ENCODE results near the gene CLEC17A.
"Not testable (repeated sequence)": the region's sequence is repeated elsewhere in the genome, so short reads cannot be mapped to it uniquely, and the experiment has no call there.

- TF ChIP-seq EZH2phosphoT487 (IDR thresholded peaks at IDR 0.05; ENCODE audit: borderline replicate concordance, low read depth, low read length); CTCF (conservative IDR thresholded peaks at IDR 0.05; ENCODE audit: low read length): not testable (repeated sequence)
Observed at GRCh38 chr19:14552006-14552360, 30.9 kb upstream of the CLEC17A start.

Data from OCI-LY7 (cell line).